K562 (cell line): ENCODE measurements around the gene MYOM1.

Experiments
- ATF1 ChIP-seq, 2 experiments: fragments of 450-650 bp in 1 of 2; IDR thresholded peaks; 2 replicates each; pipeline ENCODE4 v1.6.1; 2016; ENCODE audit warnings: missing compliant biosample characterization in 1 of 2, missing genetic modification characterization in 1 of 2
- CBX5 ChIP-seq: IDR thresholded peaks from 2 replicates; pipeline ENCODE4 v1.6.1; 2014; ENCODE audit warnings: low read depth, borderline replicate concordance
- CTCF ChIP-seq, 3 experiments: IDR thresholded peaks in 2 of 3; conservative IDR thresholded peaks in 1 of 3; 2 replicates each; pipeline ENCODE4 v1.5.1; 2011 to 2012; ENCODE audit warnings: low read length in 3 of 3, mild to moderate bottlenecking in 3 of 3, control low read depth in 2 of 3, improper control_type of control experiment in 1 of 3, inconsistent platforms in 1 of 3, low read depth in 1 of 3, mixed read lengths in 1 of 3, moderate library complexity in 1 of 3; ENCODE audit not compliant: insufficient read depth in 2 of 3
- NR1H2 ChIP-seq: sonication (generic); formaldehyde crosslinking; IDR thresholded peaks from 2 replicates; pipeline ENCODE4 v1.4.0; 2020; ENCODE audit warnings: mild to moderate bottlenecking, missing genetic modification reagents
- RAD21 ChIP-seq, 2 experiments: fragments of 250-450 bp in 1 of 2; fragments of 450-650 bp in 1 of 2; sonication (Bioruptor Pico) in 1 of 2; formaldehyde crosslinking in 1 of 2; IDR thresholded peaks in 1 of 2; conservative IDR thresholded peaks in 1 of 2; 2 replicates each; pipeline versions ENCODE4 v1.4.0 to v1.8.0; 2020 to 2022; ENCODE audit warnings: mild to moderate bottlenecking in 2 of 2, moderate library complexity in 1 of 2
- STAG1 ChIP-seq: sonication (generic); formaldehyde crosslinking; IDR thresholded peaks from 2 replicates; pipeline ENCODE4 v1.5.0; 2020; ENCODE audit warnings: missing genetic modification reagents, borderline replicate concordance
- TRIM24 ChIP-seq, 2 experiments: fragments of 450-650 bp; IDR thresholded peaks; 2 replicates each; pipeline ENCODE4 v1.6.1; 2016
- TRIM28 ChIP-seq: fragments of 450-650 bp; IDR thresholded peaks from 2 replicates; pipeline ENCODE4 v1.6.1; 2017

DNA sequence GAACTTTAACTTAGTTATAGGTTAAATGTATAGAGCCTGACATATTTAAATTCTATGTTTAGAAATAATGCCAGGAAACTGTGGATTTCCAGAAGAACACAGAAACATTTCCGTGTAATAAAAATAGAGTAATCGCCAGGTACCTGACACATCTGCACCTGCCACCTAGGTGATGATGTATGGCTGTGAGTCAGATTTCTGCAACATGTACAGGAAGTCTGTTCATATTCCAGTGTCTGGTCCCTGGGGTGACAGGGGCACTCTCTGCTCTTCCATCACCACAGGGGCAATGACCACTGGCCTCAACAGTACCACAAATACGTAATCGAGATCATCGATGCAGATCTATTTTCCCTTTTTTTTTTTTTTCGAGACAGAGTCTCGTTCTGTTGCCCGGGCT lies 105.7 kb downstream of the MYOM1 start:
- TF ChIP-seq CTCF (IDR thresholded peaks at IDR 0.05 in 2 of 3, conservative IDR thresholded peaks at IDR 0.05 in 1 of 3; ENCODE audit: insufficient read depth in 2 of 3, low read depth in 1 of 3, low read length in 3 of 3) (no peak), STAG1 (CRISPR knock-in tag) (no peak), ATF1 (CRISPR knock-in tag; IDR thresholded peaks at IDR 0.05) (no peak), ATF1 (tag; IDR thresholded peaks at IDR 0.05) (no peak), TRIM24 (IDR thresholded peaks at IDR 0.05) (no peak), NR1H2 (CRISPR knock-in tag) (no peak), CBX5 (no peak), TRIM28 (no peak), RAD21 (CRISPR knock-in tag; conservative IDR thresholded peaks at IDR 0.05 in 1 of 2, IDR thresholded peaks at IDR 0.05 in 1 of 2) (no peak)
